Stimulated activated CD4-positive, alpha-beta T cell treated with anti-CD3 and anti-CD28 coated beads, Interleukin-15, amount 100 ng/mL, for 48 hours (primary cell): ENCODE measurements around the gene TFAP2A.

ENCODE experiments used
- DNase-seq, 2 donors: peaks; one replicate each; pipeline ENCODE4 v3.0.0-alpha.2; 2020; ENCODE audit warnings: low read depth in 2 of 2

TFAP2A gene

DNA sequence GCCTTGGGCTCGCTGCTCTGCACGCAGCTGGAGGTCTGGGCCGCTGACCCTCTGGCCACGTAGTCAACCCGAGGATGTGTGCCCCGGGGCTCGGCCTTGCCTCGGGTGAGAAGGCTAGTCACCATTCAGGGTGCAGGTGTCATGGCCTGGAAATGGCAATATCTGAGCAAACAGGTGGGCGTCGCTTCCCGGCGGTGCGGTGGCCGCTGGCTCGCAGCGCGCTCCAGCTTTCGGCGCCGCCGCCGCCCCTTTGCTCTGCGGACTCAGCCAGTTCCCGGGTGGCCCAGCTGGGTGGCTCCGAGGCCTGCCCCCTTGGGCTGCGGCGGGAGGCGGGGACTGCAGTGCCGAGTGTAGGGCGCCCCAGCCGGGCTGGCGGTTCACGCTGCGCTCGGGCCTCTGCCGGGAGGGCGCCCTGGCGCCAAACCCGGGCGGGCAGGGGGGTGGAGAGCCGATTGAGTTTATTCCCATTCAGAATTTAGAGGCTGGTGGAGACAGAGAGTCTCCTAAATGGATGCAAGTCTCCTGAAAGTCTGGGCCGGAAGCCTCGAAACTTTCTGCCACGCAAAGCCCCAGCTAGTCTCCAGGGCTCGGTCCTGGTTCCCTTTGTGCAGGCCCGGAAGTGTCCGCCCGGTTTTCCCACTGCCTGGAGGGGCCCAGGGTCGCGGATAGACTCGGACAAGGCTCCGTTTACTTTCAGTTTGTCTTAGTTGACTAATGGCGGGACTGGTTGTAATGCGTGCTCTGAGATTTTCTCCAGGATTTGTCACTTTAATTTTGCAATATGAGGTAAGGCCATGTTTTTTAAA is 11.3 kb upstream of the TFAP2A start:
- no peak for DNase-seq

DNA sequence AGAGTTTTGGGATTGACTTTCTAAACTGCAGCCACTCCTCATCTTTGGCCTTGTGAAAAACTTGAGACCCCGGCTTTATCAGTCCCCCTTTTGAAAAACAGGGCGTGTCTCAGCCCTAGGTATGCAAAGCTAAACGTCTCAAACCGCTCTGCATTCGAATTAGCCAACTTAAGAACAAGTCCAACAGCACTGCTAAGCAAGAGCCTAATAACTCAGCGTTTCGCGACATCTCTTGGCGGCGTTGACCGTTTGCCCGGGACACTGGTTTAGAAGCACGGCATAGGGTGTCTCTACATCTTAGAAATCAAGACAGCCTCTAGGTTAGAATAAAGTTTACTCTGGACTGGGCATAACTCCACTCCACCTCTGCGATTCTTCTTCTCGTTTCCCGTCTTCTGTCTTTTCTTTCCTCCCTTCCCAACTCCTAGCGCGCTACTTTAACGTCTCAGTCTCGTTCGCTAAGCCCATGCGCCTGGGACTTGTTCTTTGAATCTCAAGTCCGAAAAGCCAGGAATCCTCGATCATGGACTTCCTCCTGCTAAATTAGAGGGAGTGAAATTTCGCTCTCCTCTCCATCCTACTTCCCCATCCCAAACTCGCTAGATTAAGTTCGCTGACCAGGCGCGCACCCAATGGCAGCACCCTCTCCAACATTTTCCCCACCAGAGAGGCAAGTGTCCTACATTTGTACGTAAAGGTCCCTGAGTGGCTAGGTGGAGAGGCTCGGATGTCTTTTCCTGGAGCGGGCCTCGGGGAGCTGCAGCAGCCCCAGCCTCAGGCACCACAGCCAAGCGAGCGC is 10.5 kb upstream of the TFAP2A start:
- DNase-seq, result no peak

DNA sequence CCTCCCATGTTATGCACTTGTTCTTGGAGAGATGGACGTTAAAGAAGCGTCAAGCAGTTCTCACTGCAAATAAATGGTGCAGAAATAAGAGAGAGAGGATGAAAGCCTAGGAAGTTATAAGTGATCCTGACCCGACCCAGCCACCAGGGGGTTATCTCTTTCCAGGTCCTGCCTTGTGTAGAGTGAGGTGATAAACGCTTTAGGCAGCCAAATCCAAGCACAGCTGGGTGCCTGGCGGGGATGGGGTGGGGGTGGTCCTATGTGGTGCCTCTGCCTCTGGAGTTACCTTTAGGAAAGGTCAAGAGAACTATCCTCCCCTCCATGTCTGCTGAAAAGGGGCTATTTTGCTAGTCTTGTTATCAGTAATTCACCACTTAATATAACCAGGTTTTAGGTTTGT is 9.2 kb upstream of the TFAP2A start:
- no peak for DNase-seq

DNA sequence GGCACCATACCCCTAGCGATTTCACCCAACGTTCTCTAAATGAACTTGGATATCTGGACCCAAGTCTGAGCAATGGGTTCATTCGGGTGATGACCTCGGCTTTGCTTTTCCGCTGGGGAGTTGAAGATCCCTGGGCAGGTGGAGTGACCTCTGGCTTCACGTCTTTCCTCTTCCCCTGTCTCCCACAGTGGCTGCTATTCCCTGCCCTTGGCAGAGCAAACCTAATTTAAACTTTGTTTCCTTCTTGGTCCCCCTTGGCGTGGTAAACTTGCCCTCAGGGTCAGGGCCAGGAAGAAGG is 7.8 kb upstream of the TFAP2A start:
- no peak for DNase-seq

DNA sequence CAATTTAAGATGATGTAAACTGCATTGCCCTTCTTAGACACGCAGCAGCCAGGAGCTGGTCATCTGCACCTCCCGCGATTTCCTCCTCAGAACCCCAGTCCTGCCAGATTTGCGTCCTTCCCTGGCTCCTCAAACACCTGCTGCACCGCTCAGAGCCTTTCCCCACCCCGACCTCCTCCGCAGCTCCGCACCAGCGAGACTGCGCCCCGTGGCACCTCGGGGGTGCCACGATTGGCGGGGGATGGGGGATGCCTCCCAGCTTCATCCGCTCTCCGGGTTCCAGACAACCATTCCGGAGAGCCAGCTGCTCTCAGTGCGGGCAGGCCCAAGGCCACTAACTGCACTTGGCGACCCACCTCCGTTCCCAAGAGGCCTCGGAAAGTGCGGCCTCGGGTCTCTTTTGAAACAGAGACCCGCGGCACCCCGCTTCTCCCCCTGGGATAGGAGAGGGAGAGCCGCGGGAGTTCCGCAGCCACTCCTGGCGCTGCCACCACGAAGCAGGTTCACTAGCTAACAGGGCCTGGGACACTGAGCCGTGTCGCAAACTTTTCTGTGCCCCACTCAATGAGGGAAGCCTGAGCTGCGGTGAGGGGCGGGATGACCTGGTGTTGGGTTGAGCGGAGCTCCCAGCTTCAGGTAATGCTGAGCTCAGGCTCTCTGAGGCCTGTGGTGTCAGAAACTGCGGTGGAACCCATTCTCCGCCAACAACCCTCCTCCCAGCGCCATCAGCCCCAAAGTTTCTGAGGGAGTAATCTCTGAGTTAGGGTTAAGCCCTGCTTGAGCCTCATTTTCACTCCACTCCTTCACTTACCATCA is 7.3 kb upstream of the TFAP2A start:
- no peak for DNase-seq

DNA sequence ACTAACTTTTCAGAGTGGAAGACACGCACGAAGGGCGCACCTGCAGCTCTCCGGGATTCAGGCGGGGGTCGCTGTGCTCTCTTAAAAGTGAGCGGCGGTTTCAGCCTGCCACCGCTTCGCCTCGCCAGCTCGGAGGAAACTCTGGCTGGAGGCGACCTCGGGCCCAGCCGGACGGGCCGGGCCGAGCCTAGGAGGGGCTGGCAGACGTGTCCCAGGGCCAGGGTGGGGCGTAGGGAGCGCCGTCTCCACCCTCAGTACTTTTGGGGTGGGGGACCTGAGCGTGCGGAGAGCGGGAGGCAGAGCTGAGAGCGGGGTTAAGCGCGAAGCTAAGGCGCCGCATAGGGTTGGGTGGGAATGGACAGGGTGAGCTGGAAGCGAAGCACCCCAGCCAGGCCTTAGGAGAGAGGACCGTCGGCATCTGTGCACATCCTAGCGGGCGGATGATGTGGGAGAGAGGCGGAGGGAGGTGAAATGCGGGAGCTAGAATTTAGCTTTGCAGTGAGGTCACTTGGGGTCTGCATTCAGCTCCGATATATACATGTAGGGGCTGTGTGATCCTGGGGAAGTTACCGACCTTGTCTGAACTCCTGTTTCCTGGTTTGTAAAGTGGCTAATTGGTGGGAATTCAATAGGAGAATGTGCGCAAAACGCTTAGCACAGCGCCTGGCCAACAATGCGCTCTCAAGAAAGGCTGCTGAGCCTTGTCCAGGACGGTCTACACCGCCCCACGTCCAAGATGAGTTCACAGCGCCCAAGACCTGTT is 6.5 kb upstream of the TFAP2A start:
- DNase-seq, result no peak

DNA sequence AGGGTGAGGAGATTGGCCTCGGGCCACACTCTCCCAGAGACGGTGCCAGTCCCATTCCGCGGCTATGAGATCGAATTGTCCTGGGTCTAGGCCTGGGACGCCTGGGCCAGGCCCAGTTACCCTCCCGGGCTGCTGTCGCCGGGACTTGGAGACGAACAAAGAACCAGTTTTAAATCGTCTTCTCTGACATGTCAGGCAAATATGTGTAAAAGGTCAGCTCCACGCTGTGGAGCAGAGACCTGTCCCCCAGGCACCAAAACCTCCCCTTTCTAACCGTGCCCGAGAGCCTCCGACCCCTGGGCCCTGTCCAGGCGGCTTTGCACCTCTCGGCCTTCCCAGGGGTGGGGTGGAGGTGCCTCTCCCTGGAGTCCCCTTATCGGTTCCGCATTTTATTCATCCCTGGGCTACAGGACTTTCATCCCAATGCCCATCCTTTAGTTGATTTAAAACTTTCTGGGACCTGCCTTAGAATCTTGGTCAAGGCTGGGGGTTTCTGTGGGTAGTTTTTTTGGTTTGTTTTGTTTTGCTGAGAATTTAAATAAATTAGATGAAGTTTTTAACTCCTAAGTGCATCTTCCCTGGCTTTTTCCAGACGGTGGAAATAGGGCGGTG is 5.8 kb upstream of the TFAP2A start:
- no peak for DNase-seq

DNA sequence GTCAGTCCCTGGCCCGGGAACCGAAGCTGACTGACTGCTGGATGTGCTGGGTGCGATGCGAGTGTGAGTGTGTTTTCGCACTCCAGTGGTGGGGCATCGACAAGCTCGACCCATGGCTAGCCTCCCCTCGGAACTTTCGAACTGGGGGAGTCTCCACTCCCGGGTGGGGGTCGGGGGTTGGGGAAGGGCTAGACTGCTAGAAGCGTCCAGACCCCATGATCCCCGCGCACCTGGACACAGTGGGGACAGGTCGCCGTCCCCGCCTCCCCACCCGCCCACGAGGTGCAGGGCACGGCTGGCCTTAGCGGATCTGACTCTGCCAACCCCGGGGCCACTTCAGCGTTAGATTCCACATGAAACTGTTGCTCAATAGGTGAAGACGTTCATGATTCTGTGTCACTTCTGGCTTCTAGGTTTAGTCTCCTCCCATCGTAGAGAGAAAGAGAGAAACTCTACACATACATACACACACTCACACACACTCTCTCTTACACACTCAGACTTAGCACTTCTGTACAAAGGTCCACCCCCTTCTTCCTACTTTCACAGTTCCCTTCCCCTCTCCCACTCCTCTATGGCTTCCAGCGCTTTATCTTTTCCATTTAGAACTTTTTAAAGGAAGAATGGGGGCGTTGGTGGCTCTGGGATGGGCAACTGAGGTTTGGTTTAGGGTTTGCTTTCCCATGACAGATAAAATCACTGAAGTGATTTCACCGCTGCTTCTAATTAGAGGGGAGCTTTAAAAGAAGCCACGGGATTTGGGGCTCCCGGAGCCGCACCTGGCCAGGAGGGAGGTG is 5.1 kb upstream of the TFAP2A start:
- DNase-seq, result no peak

DNA sequence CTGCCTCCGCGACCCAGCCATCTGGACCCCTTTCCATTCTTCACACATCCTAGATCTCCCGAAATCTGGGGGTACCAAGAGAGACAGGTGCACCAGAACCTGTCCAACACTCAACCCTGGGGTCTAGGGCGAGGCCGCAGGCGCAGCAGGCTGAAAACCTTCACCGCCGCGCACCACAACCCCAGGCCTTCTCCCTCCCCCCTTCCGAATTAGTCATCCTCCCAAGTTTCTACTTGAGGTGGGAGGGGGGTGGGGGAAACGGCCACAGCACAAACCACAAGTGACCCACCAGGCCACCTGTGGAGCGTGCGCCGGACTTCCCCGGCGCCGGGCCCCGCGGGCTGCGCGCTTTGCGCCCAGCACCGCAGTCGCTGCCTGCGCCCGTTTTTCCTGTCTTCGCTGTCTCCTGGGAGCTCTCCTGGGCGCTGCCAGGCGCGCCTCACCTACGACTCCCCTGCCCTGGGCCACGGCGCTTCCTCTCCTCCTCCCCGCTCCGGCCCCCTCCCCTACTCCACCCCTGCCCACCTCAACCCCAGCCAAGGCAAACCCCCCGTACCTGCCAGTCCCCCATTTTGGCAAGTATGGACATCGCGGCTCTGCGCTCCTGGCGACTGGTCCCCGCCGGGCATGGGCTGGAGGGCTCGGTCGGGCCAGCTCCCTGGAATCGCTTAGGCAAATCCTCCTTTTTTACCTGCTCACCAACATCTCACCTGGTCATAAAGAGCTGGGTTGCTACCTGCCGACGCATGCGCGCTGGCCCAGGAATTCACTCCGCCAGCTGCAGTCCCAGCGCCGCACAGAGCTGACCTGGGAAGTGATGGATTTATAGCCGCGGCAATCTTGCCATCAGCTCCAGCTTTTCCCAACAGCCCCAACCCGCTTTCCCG is 4.2 kb upstream of the TFAP2A start:
- no peak for DNase-seq

DNA sequence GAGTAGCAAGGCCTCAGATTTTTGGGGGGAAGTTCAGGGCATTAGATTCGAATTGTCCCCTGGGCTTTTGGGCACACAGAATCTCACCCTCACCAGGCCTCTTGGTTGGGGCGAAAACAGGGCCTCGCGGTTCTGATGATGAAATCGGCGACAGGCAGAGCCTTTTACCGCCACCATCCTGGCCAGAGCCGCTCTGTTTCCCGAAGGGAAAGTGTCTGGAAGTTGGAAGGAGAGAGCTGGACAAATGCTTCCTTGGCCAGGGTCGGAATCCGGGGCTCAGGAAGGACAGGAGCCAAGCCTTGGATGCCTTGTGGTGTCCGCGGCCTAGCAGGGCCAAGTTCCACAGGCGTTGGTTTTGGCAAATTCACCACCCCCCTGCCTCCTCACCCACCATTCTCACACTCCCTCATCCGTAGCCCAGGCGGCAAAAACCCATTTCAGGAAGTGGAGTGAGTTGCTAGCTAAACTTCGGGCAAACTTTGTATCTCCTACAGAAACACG is 3.5 kb upstream of the TFAP2A start:
- DNase-seq, result no peak

DNA sequence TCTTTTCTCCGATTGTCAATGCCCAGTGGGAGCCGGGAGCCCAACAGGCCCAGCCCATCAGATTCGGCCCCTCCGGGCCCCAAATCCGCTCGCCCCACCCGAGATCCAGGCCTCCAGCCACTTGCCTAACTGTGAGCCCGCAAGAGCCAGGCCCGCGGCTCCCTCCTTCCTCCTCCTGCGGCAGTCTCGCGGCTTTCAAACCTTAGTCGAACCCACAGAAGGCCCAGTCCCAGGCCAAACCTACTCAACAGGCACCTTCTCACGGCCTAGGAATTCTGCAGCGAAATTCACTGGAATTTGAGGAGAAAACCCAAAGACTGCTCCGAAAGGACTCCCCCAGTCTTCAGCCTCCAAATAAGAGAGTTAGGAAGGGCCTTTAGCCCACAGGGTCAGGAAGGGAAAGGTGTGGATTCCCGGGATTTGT is 2.8 kb upstream of the TFAP2A start:
- DNase-seq, result no peak

DNA sequence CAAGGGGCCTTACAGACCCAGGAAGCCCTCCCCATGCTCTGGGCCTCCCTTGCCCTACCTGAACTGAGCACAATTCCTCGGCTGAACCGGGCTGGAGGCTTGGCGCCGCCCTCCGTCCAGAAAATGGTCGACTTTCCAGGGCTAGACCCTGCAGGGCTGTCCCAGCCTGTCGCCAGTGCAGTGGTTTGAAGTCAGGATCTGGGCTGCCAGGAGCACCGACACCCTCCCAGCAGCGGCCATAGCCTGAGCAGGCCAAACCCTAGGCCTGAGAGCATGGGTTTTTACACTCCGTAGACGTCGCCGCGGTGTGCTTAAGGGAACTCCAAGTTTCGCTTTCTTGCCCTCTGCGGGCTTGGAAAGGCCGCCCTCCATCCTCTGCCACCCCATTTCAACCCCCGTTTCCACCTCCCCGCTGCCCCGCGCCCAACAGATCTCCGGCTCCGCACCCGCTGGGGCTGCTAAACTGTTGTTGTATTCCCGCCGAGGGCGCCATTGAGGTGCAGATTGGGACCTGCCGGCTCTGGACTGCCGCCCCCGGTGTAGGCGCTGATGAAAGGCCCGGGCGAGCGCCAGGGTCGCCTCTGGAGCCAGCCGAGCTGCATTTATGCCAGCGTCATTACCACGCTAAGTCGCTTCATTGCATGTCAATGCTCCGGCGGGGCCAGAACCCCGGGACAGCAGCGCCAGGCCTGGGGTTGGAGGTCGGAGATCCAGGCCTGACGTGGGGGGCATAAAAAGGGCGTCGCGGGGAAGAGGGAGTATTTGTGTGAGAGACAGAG is 2.2 kb upstream of the TFAP2A start:
- no peak for DNase-seq

DNA sequence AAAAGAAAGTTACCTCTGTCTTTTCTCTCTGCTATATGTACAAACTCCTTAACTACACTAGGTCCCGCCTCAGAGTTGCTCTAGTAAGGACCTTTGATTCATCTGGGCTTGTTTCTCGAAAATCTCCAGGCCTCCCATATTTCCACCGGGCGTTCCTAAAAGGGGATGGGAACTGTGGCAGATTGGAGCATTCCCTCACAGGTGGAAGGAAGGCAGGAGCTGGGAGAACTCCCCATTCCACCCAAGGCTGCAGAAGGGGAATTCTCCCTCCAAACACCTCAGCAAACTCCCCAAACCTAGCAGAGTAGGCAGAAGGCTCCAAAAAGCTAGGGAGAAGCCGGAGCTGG is 1.6 kb upstream of the TFAP2A start:
- DNase-seq, result no peak

DNA sequence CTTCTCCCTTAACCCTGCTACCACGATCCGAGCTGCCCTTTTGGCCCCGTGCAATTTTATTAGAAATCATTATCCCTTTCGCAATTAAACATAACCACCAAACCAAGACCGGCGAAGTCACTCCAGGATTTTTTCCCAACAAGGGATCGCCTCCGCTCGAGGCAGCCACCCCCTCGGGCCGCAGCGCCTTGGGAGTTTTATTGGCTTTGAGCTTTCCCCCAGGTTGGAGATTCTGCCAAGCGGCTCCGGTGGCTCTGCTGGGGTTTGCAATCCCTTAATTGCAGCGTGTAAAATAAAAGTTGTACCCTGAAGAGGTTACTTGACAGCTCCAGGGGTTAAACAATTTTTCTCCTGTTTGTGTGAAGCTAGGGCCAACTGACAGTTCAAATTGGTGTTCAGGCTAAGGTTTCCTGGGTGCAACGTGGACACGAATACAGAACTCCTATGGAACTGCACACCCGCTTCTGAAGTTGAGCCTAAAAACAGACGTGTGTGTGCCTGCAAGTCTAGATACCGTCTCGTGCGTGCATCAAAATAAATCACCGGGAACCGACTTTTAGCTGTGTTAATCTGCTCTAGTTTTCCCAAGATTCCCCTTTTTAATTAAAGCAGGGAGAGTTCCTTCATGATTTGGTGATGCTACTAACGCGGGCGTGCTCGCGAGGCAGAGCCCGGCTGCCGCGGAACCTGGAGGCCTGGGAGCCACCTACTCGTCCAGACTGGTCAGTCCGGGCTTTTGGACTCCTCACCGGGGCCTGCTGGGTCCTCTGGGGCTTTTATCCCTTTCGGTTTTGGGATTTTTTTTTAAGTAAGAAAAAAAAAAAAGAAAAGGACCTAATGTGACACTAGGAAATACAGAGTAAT is 975 bp upstream of the TFAP2A start:
- no peak for DNase-seq

DNA sequence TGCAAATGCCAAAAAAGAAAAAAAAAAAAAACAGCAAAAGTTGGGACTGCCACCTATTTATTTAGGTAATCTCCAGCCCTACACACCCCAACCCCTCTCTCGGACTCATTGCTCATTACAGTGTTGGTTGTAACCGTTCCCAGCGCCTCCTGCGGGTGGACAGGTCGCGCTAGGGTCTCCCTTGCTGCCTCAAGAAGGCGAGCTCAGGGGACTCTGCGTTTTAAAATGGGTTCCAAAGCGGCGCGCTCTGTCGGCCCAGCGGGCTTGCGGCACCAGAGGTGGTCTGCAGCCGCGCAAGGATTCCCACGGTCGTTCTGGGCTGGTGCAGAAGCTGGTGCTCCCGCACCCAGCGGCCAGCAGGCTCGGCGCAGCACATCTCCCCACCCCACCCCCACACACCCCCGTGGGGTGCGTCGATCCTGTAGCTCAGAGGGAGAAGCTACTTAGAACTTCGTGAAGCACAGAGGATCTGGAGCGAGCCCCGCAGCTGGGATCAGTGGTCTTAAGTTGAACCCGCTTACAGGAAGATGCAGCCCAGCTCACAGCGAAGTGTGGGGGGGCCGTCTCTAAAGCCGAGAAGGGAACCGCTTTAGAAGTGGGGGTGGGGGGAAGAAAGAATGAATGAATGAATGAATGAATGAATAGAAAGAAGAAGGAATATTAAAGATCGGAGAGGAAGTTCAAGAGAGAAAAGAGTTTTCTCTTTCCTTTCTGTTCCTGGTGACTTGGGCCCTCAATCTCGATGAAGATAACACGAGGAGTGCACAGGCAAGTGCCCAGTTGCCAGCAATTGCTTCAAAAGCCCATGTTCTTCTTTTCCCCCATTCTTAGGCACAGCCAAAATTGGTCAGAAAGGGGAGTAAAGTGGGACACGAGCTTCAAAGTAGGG is 780 bp downstream of the TFAP2A start:
- DNase-seq, result no peak

DNA sequence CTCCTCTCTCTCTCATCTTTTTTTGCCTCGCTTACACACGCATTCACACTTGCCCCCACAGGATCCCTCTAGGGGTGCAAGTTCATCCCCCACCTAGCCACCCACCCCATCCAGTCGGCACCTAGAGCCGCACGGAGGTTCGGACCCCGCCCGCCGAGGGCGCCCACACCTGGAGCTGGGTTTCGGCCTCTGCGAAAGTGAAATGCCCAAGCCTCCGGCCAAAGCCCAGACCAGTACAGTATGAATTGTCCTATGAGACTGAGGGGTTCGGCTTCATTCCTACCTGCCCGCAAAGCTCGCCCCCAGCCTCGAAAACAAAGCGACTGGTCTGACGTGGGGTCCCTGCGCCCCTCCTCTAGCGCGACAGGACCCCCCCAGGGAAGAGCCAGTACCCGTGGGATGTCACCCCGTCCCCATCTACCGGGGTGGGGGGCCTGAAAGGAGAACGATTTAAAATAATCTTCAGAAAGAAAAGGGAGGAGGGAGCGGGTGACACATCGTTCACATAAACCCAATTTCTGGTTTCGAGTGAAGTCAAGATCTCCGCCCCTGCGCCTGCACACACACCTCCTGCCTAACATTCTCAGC is 1.5 kb downstream of the TFAP2A start:
- no peak for DNase-seq
